AG04450 (cell line): ENCODE data around the gene RAD9A. TPM values are rescaled to one million over a fixed set of nuclear protein-coding genes. Genes with fewer than 3 reads are reported as not detected.

Experiments
- CTCF ChIA-PET: fragments of 300-600, 350-600 bp; formaldehyde crosslinking; extraction: SDS; loops from one replicate; lab custom pipeline; 2022; ENCODE audit warnings: antibody characterized with exemption, inconsistent platforms; lab: Charles Lee
- POLR2A ChIA-PET: fragments of 350-600 bp; formaldehyde crosslinking; extraction: SDS; loops from one replicate; lab custom pipeline; 2021; ENCODE audit warnings: antibody characterized with exemption, inconsistent platforms; lab: Yijun Ruan, JAX
- DNase-seq: peaks from one replicate; pipeline ENCODE4 v3.0.0-alpha.2; 2011; ENCODE audit warnings: low read depth, low spot score
- H3K27ac ChIP-seq: one replicate; pipeline ENCODE4 v1.5.1; 2012; ENCODE audit warnings: low read depth, low read length, control low read depth
- H3K27me3 ChIP-seq: one replicate; pipeline ENCODE4 v1.6.0; 2012; ENCODE audit warnings: low read length; ENCODE audit not compliant: control insufficient read depth, insufficient read depth
- H3K4me3 ChIP-seq: 2 replicates; pipeline ENCODE4 v1.5.1; 2011; ENCODE audit warnings: mild to moderate bottlenecking, low read depth, low read length, control low read depth
- H3K9me3 ChIP-seq: 2 replicates; pipeline ENCODE4 v1.5.1; 2012; ENCODE audit warnings: low read length; ENCODE audit not compliant: control insufficient read depth, insufficient read depth
- polyA plus RNA-seq: library from polyadenylated mRNA; depleted of rRNA; stranded (reverse); fragments of >200 nt; gene quantifications from 2 replicates; pipeline ENCODE4 v1.2.3, GENCODE V29; 2011
- TF ChIP-seq, protein P1 (sequence below): IDR thresholded peaks from 2 replicates; pipeline ENCODE4 v1.5.1; 2011; ENCODE audit warnings: low read depth, low read length, control low read depth, inconsistent platforms

The RAD9A gene
- polyA plus RNA-seq, 1 experiment, result 3.2 TPM

DNA sequence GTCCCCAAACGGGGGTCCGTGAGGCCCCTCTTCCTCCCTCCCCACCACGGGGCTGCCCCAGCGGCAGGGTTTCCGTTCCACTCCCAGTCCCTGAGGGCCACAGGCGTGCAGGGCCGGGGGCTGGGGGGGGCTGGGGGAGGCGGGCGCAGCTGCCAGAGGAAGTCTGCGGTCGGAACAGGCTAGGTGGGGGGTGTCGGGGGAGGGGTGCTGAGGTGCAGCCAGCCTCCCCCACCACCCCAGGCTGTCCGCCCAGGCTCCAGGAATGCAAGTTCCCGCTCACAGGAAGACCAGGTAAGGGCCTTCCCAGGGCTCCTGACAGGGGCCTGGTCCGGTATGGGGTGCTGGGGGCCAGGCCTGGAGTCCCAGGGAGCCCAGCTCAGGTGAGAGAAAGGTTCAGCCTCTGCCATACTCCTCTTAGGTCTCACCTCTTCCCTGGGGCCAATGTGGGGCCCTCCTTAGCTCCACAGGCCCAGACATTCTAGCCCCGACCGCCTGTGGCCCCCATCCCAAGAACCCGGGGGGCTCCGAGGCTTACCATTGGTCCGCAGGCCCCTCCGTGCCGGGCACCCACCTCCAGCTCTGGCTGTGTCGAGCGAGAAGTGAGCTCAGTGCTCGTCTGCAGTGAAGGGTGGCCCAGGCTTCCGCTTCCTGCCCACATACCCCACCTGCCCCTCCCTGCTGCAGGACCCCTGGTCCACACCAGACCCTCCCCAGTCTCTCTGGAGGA is 45.5 kb downstream of the RAD9A start, which contains the start of gene PTPRCAP:
TSS of gene PTPRCAP (minus strand) at position 601 of the 727 bp plus-strand sequence. CDS start at position 538, 63 bp downstream.
- H3K9me3 ChIP-seq, result no peaks in the 10 kb centered on the region
- H3K4me3 ChIP-seq, result no peak within 1 kb of the TSS
- DNase-seq, result no peak
- ChIA-PET POLR2A (interaction anchor here (0.6 to 1.1 kb wide), 3 partner anchors 9 to 295 kb away, joined by 3 to 7 read pairs (median 5); partner anchors contain the start of gene RPS6KB2), CTCF (interaction anchor here (0.7 to 1.8 kb wide), 3 partner anchors 21 to 86 kb away, joined by 3 to 5 read pairs (median 4); partner anchors contain the start of gene PPP1CA)
- no peaks in the 10 kb centered on the region for H3K27me3 ChIP-seq
- no peak within 1 kb of the TSS for H3K27ac ChIP-seq
- TF ChIP-seq, protein P1, sequence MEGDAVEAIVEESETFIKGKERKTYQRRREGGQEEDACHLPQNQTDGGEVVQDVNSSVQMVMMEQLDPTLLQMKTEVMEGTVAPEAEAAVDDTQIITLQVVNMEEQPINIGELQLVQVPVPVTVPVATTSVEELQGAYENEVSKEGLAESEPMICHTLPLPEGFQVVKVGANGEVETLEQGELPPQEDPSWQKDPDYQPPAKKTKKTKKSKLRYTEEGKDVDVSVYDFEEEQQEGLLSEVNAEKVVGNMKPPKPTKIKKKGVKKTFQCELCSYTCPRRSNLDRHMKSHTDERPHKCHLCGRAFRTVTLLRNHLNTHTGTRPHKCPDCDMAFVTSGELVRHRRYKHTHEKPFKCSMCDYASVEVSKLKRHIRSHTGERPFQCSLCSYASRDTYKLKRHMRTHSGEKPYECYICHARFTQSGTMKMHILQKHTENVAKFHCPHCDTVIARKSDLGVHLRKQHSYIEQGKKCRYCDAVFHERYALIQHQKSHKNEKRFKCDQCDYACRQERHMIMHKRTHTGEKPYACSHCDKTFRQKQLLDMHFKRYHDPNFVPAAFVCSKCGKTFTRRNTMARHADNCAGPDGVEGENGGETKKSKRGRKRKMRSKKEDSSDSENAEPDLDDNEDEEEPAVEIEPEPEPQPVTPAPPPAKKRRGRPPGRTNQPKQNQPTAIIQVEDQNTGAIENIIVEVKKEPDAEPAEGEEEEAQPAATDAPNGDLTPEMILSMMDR, result no peak

DNA sequence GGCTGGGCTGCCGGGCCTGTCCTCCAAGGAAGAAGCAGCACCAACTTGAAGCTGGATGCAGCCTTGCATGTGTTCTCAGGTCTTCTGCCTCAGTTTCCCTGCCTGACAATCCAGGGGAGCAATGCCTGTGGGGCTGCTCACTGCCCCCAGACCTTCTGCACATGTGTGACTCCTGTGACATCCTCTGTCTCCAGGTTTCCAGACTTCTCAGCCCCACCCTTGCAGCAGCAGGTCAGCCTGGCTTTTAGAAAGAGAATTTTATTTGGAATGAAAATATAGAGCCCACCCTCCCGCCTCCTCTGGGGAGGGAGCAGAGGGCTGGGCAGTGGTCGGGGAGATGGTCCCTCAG is 46.0 kb downstream of the RAD9A start:
- no peak for DNase-seq
- ChIA-PET POLR2A (interaction anchor here (0.6 to 1.1 kb wide), 3 partner anchors 10 to 296 kb away, joined by 3 to 7 read pairs (median 5); partner anchors contain the start of gene RPS6KB2), CTCF (interaction anchor here (0.6 to 1.2 kb wide), 2 partner anchors 36 to 502 kb away, joined by 3 to 5 read pairs; partner anchors contain the start of gene PPP1CA)
- TF ChIP-seq, protein P1, result no peak
- no peak overlapping the region for H3K4me3 ChIP-seq
- H3K27me3 ChIP-seq, result no peaks in the 10 kb centered on the region
- H3K27ac ChIP-seq, result no peak overlapping the region
- no peaks in the 10 kb centered on the region; the same call in 1 of the 2 replicates for H3K9me3 ChIP-seq

DNA sequence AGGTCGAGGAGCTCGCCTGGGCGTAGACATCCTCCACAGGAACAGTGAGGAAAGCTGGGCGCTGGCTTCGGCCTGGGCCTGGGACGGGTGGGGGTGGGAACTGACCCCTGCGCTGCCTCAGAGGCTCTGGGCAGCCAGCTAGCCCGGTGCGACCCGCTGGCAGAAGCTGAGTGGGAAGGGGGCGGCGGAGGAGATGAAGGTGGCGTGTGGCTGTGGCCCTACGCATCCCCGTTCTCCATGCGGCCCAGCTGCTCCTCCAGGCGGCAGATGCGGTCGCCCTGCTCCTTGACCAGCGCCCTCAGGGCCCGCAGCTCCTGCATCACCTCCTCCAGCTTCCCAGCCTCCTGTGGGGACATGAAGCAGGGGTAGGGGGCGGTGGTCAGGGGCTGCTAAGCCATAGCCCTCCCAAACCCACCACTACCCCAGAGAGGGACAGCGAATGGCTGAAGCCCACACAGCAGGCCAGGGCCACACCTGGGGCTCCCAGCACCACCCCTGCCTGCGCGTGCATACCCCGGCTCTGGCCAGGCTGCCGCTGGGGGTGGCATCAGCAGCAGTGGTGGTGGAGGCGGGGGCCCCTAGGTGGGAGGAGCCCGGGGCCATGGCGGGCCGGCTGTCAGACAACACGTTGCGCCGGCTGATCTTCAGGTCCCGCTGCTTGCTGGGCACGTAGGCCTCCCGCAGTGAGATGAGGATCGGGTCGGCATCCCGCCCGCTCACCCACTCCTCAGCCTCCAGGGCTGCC is 46.5 kb downstream of the RAD9A start:
- DNase-seq, result no peak
- POLR2A ChIA-PET, result interaction anchor here (0.6 to 1.1 kb wide), 3 partner anchors 10 to 296 kb away, joined by 3 to 7 read pairs (median 5); partner anchors contain the start of gene RPS6KB2
- H3K27me3 ChIP-seq, result no peaks in the 10 kb centered on the region
- no peak overlapping the region for H3K4me3 ChIP-seq
- CTCF ChIA-PET, result interaction anchor here (0.6 to 1.2 kb wide), 2 partner anchors 37 to 503 kb away, joined by 3 to 5 read pairs; partner anchors contain the start of gene PPP1CA
- H3K9me3 ChIP-seq, result no peaks in the 10 kb centered on the region; the same call in 1 of the 2 replicates
- no peak overlapping the region for H3K27ac ChIP-seq
- TF ChIP-seq, protein P1, result no peak

DNA sequence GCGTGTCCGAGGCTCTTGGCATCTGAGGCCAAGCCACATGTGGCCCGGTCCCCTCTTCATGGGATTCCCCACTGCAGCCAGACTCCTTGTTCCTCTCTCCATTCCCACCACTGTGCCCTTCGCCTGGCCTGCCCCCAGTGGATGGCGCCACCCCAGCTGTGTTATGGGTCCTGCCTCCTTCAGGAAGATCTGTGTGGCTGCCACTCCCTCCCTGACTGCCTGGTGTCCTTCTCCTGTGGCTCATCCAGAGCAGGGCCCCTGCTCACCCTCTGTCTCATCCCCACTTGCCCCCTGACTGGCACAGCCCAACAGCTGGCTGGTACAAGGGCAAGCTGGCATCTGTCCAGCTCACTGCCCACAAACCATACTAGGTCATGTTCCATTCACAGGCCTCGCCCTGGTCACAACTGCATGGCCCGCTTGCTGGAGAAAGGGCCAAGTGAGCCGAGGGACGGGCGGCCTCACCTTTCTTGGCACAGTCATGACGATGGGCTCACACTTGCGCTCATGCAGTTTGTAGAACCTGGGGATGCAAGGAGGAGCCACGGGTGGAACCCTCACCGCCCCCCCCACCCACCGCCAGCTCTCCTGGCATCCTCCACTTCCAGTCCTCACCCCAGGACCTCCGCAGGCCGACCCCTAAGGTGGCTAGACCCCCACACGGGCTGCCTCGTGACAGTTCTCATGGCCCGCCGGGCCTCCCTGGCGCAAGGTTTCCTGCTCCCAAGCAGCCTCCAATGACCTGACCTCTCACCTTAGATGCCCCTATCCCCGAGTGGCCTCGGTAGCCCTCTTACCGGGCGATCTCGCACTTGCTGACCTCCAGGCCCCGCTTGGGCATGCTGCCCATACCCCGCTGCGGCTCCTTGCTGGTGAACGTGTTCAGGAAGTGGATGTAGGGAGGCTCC is 47.8 kb downstream of the RAD9A start:
- peak overlapping the region; percentile 11 for H3K27ac ChIP-seq
- ChIA-PET CTCF (no interaction called here), POLR2A (interaction anchor here (0.6 kb wide), 1 partner anchor 37 kb away, joined by 5 read pairs; no protein-coding TSS in a partner anchor)
- no peaks in the 10 kb centered on the region; the same call in 1 of the 2 replicates for H3K9me3 ChIP-seq
- TF ChIP-seq, protein P1, result peak; percentile 18; the same call in 1 of the 2 replicates
- H3K4me3 ChIP-seq, result no peak overlapping the region
- H3K27me3 ChIP-seq, result no peaks in the 10 kb centered on the region
- no peak for DNase-seq
